Stomach (tissue), 9 donors: Measurements from ENCODE around the gene BCAS3. TPM values are rescaled to one million over a fixed set of nuclear protein-coding genes. Genes with fewer than 3 reads are reported as not detected.

Experiments used
- DNase-seq, 2 donors: peaks; one replicate each; pipeline versions ENCODE4 v3.0.0 to v3.0.0-alpha.2; 2013 to 2019
- H3K27ac ChIP-seq, 5 donors: fragments of 200-600 bp in 4 of 5; sonication (generic) in 4 of 5; one replicate each; pipeline ENCODE4 v1.5.1; 2013 to 2019; ENCODE audit warnings: mild to moderate bottlenecking in 1 of 5, moderate library complexity in 1 of 5
- H3K27me3 ChIP-seq, 3 donors: fragments of 200-600 bp; sonication (generic); one replicate each; pipeline ENCODE4 v1.5.1; 2017 to 2019; ENCODE audit warnings: mixed run types in 1 of 3
- H3K36me3 ChIP-seq, 4 donors: fragments of 200-600 bp; sonication (generic); 1 replicate in 3 of 4; 2 replicates in 1 of 4; pipeline ENCODE4 v1.5.1; 2016 to 2019
- H3K4me1 ChIP-seq, 4 donors: fragments of 200-600 bp; sonication (generic); one replicate each; pipeline ENCODE4 v1.5.1; 2016 to 2019
- H3K4me3 ChIP-seq, 4 donors: fragments of 200-600 bp; sonication (generic) in 3 of 4; one replicate each; pipeline ENCODE4 v1.5.1; 2016 to 2019; ENCODE audit warnings: mild to moderate bottlenecking in 1 of 4
- H3K9me3 ChIP-seq, 4 donors: fragments of 200-600 bp; sonication (generic); one replicate each; pipeline ENCODE4 v1.5.1; 2016 to 2019
- EP300 ChIP-seq: sonication (generic); formaldehyde crosslinking; IDR thresholded peaks from one replicate; pipeline ENCODE4 v1.6.1; 2017; ENCODE audit warnings: antibody characterized with exemption
- POLR2A ChIP-seq, 4 donors: fragments of 450-650 bp; IDR thresholded peaks; one replicate each; pipeline ENCODE4 v1.6.1; 2016; ENCODE audit warnings: antibody characterized with exemption in 4 of 4, control low read depth in 2 of 4, mild to moderate bottlenecking in 1 of 4, moderate library complexity in 1 of 4
- POLR2AphosphoS5 ChIP-seq, 3 donors: sonication (generic); formaldehyde crosslinking; IDR thresholded peaks; one replicate each; pipeline ENCODE4 v1.6.1; 2016; ENCODE audit warnings: antibody characterized with exemption in 3 of 3
- WGBS, 5 donors: extraction: QIAGEN DNeasy Blood & Tissue Kit in 3 of 5; methylation state at CpG; one replicate each; pipeline versions ENCODE4 v1.1.5 to v1.1.7; 2013 to 2018; 5-methylcytosine and 5-hydroxymethylcytosine counted together
- intact Hi-C: fragments of 100-400 bp; cut with DNase I; formaldehyde crosslinking; loops from one replicate; pipeline ENCODE4 v1.15.1; 2023; ENCODE audit warnings: low total_unique reads
- polyA plus RNA-seq, 3 donors: library from polyadenylated mRNA; stranded (reverse); fragments of 200-250 nt; gene quantifications; one replicate each; pipeline ENCODE4 v1.2.3, GENCODE V29; 2013
- total RNA-seq, 5 donors: library from RNA; depleted of rRNA; stranded (reverse); fragments of >200 nt; gene quantifications; one replicate each; pipeline versions ENCODE4 v1.1.0 to v1.2.3, GENCODE V29; 2014 to 2016
- TF ChIP-seq, protein P1 (sequence below), 7 experiments: fragments of 450-650 bp in 4 of 7; fragments of 200-600 bp in 3 of 7; sonication (generic) in 3 of 7; IDR thresholded peaks; one replicate each; pipeline ENCODE4 v1.5.1; 2016 to 2019; ENCODE audit warnings: antibody characterized with exemption in 7 of 7, control low read depth in 2 of 7, mild to moderate bottlenecking in 1 of 7
- donor health status: healthy with polysubstance abuse.
- donor health status: Bipolar disorder and iron deficiency.
- donor health status: healthy.

BCAS3 gene
- total and polyA plus RNA-seq, 8 donors: 4.9 to 150 (median 25.3) TPM

GRCh38 chr17:61250335-61250890 is 572.8 kb downstream of the BCAS3 start:
- TF ChIP-seq POLR2A (IDR thresholded peaks at IDR 0.05): no peak
- no peak for TF ChIP-seq EP300
- TF ChIP-seq POLR2AphosphoS5 (IDR thresholded peaks at IDR 0.05): no peak
- 64 to 76% (median 68%) methylated on average over 6 of the region's 6 CpGs for WGBS, 5 donors
- Histone ChIP-seq H3K36me3 (no peaks in the 10 kb centered on the region), H3K27me3 (no peaks in the 10 kb centered on the region), H3K27ac (peak overlapping the region; percentile 56 to 81 (median 78)), H3K9me3 (no peaks in the 10 kb centered on the region), H3K4me3 (no peak overlapping the region), H3K4me1 (peaks cover 23 to 67% (median 44%) of the 10 kb centered on the region in 4 donors)
- DNase-seq: no peak
- intact Hi-C loops: no loop called here

DNA sequence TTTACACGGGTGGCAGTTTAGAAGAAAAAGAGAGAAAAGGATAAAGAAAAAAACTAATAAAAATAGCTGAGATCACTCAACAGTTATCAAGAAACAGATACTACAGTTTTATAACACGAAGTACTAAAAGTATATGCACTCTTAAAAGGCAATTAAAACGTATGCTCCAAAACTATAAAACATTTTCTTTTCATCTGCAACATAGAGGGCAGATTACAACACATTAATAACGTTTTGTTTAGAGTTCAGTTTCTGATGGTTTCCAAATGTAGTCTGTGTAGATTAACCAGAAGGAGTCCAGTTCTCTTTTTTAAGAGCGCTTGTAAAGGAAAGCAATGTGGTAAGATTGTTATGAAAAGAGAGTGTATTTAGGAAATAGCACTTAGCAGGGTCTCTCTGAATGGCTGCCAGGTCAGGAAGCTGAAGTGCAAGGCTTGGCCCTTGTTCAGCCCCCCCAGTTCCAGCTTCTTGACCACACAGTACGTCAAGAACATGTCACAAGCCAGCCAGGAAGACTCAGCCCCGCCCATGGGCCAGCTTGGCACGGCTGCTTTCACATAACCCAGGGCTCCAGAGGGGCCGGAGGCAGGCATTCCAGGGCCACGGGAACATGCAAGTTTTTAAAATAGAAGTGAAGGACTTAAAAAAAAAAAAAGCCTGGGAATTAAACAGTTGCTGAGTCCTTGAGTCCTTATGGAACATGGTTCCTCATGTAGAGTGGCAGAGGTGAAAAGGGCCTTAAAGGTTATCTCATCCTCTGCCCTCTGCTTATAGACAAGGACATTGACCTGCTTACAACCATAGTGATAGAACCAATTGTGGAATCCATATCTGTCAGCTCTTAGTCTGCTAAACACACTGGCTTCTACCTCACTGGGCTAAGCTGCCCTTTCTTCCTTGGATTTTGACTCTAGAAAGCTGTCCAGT is 574.6 kb downstream of the BCAS3 start:
- DNase-seq: peak; percentile 76 to 92
- H3K4me3 ChIP-seq: no peak overlapping the region
- H3K27ac ChIP-seq: peak overlapping the region in 4 of 5 donors; percentile 63 to 81 (median 79)
- no peaks in the 10 kb centered on the region for H3K27me3 ChIP-seq
- TF ChIP-seq EP300: peak; percentile 72
- TF ChIP-seq, protein P1, sequence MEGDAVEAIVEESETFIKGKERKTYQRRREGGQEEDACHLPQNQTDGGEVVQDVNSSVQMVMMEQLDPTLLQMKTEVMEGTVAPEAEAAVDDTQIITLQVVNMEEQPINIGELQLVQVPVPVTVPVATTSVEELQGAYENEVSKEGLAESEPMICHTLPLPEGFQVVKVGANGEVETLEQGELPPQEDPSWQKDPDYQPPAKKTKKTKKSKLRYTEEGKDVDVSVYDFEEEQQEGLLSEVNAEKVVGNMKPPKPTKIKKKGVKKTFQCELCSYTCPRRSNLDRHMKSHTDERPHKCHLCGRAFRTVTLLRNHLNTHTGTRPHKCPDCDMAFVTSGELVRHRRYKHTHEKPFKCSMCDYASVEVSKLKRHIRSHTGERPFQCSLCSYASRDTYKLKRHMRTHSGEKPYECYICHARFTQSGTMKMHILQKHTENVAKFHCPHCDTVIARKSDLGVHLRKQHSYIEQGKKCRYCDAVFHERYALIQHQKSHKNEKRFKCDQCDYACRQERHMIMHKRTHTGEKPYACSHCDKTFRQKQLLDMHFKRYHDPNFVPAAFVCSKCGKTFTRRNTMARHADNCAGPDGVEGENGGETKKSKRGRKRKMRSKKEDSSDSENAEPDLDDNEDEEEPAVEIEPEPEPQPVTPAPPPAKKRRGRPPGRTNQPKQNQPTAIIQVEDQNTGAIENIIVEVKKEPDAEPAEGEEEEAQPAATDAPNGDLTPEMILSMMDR (IDR thresholded peaks at IDR 0.05): no peak
- peak; percentile 53 to 72 (median 69) for TF ChIP-seq POLR2AphosphoS5 (IDR thresholded peaks at IDR 0.05)
- TF ChIP-seq POLR2A (IDR thresholded peaks at IDR 0.05): no peak
- no peaks in the 10 kb centered on the region for H3K36me3 ChIP-seq
- WGBS, 5 donors: 17 to 42% (median 37%) methylated on average over 10 of the region's 10 CpGs
- no peaks in the 10 kb centered on the region for H3K9me3 ChIP-seq
- H3K4me1 ChIP-seq: peaks cover 23 to 67% (median 44%) of the 10 kb centered on the region in 4 donors
- intact Hi-C loops: no loop called here

GRCh38 chr17:61253362-61253761 is 575.7 kb downstream of the BCAS3 start:
- Histone ChIP-seq H3K27ac (peak overlapping the region in 4 of 5 donors; percentile 63 to 81 (median 79)), H3K36me3 (no peaks in the 10 kb centered on the region), H3K9me3 (no peaks in the 10 kb centered on the region), H3K4me3 (no peak overlapping the region), H3K27me3 (no peaks in the 10 kb centered on the region), H3K4me1 (peaks cover 20 to 60% (median 39%) of the 10 kb centered on the region in 4 donors)
- TF ChIP-seq EP300: no peak
- TF ChIP-seq, protein P1 (IDR thresholded peaks at IDR 0.05): no peak
- no peak for TF ChIP-seq POLR2A (IDR thresholded peaks at IDR 0.05)
- TF ChIP-seq POLR2AphosphoS5 (IDR thresholded peaks at IDR 0.05): no peak
- DNase-seq: peak in 1 of 2 donors; percentile 52
- intact Hi-C loops: no loop called here
- WGBS, 5 donors: 74 to 89% (median 84%) methylated on average over 3 of the region's 3 CpGs

GRCh38 chr17:61253937-61254574 is 576.4 kb downstream of the BCAS3 start:
- no peaks in the 10 kb centered on the region for H3K9me3 ChIP-seq
- WGBS, 5 donors: 87 to 98% (median 91%) methylated on average over 10 of the region's 10 CpGs
- H3K4me3 ChIP-seq: no peak overlapping the region
- no peak for DNase-seq
- H3K36me3 ChIP-seq: no peaks in the 10 kb centered on the region
- H3K27me3 ChIP-seq: no peaks in the 10 kb centered on the region
- TF ChIP-seq POLR2A (IDR thresholded peaks at IDR 0.05) (no peak), POLR2AphosphoS5 (IDR thresholded peaks at IDR 0.05) (no peak), EP300 (no peak)
- TF ChIP-seq, protein P1 (IDR thresholded peaks at IDR 0.05): no peak
- peak overlapping the region in 4 of 5 donors; percentile 44 to 81 (median 70) for H3K27ac ChIP-seq
- peaks cover 14 to 53% (median 35%) of the 10 kb centered on the region in 4 donors for H3K4me1 ChIP-seq
- intact Hi-C loops: no loop called here
